GM12878 (cell line): Measurements from ENCODE around the gene NAP1L1. TPM values are rescaled to one million over a fixed set of nuclear protein-coding genes. Genes with fewer than 3 reads are reported as not detected.

ENCODE experiments used
- BCL11A ChIP-seq: IDR thresholded peaks from 2 replicates; pipeline ENCODE4 v1.6.1; 2011; ENCODE audit warnings: low read depth, low read length
- FOS ChIP-seq: IDR thresholded peaks from 3 replicates; pipeline ENCODE4 v1.6.1; 2011; ENCODE audit warnings: borderline replicate concordance; ENCODE audit not compliant: insufficient read length; ENCODE audit errors: extremely low read depth
- JUNB ChIP-seq: IDR thresholded peaks from 2 replicates; pipeline ENCODE4 v1.6.1; 2016; ENCODE audit warnings: antibody characterized with exemption, mild to moderate bottlenecking
- JUND ChIP-seq: IDR thresholded peaks from 2 replicates; pipeline ENCODE4 v1.6.1; 2012; ENCODE audit warnings: low read depth, mild to moderate bottlenecking, low read length, improper control_type of control experiment, moderate library complexity
- KDM1A ChIP-seq: fragments of 200-600 bp; sonication (generic); IDR thresholded peaks from 2 replicates; pipeline ENCODE4 v1.6.1; 2016; ENCODE audit warnings: borderline replicate concordance
- MTA3 ChIP-seq: IDR thresholded peaks from 2 replicates; pipeline ENCODE4 v1.6.1; 2012; ENCODE audit warnings: low read length, inconsistent platforms, borderline replicate concordance
- NFYA ChIP-seq: IDR thresholded peaks from 2 replicates; pipeline ENCODE4 v1.6.1; 2011; ENCODE audit warnings: low read depth, mild to moderate bottlenecking, low read length, improper control_type of control experiment, borderline replicate concordance
- NR2F1 ChIP-seq: fragments of 450-650 bp; conservative IDR thresholded peaks from 2 replicates; pipeline ENCODE4 v1.6.1; 2017; ENCODE audit warnings: mild to moderate bottlenecking
- PML ChIP-seq: IDR thresholded peaks from 2 replicates; pipeline ENCODE4 v1.6.1; 2012; ENCODE audit warnings: low read length, inconsistent platforms
- RAD21 ChIP-seq: IDR thresholded peaks from 2 replicates; pipeline ENCODE4 v1.6.1; 2011; ENCODE audit warnings: mild to moderate bottlenecking, low read depth, low read length, moderate library complexity; ENCODE audit not compliant: insufficient read depth
- RELA ChIP-seq: fragments of 450-650 bp; IDR thresholded peaks from 2 replicates; pipeline ENCODE4 v1.8.0; 2014; ENCODE audit warnings: borderline replicate concordance; ENCODE audit not compliant: partially characterized antibody
- SPI1 ChIP-seq: IDR thresholded peaks from 2 replicates; pipeline ENCODE4 v1.6.1; 2011; ENCODE audit warnings: low read depth, mild to moderate bottlenecking, low read length, moderate library complexity, borderline replicate concordance; ENCODE audit not compliant: insufficient read depth
- SREBF1 ChIP-seq: IDR thresholded peaks from 2 replicates; pipeline ENCODE4 v1.6.1; 2012; ENCODE audit warnings: mild to moderate bottlenecking, low read length
- TBL1XR1 ChIP-seq: IDR thresholded peaks from 2 replicates; pipeline ENCODE4 v1.6.1; 2012; ENCODE audit warnings: low read depth, low read length, improper control_type of control experiment
- ZNF274 ChIP-seq: IDR thresholded peaks from one replicate; pipeline ENCODE4 v1.8.0; 2011; ENCODE audit not compliant: insufficient read length, insufficient read depth
- polyA plus RNA-seq, 11 experiments: library from polyadenylated mRNA; depleted of rRNA in 4 of 11; unstranded in 6 of 11; stranded (reverse) in 5 of 11; fragments of >200 nt; fragmentation: Nextera tagmentation in 4 of 11; fragmentation: Illumina TruSeq in 1 of 11; extraction: Ambion mirVana in 4 of 11; extraction: Trizol in 1 of 11; gene quantifications; 1 replicate in 1 of 11; 2 replicates in 10 of 11; pipeline versions ENCODE4 v1.2.1 to v1.2.3, GENCODE V29; 2011 to 2016; ENCODE audit warnings: inconsistent platforms in 2 of 11, missing spikeins in 2 of 11, low read depth in 1 of 11
- total RNA-seq, 4 experiments: library from RNA; depleted of rRNA in 3 of 4; stranded (reverse); fragments of >200 nt in 3 of 4; fragmentation: Illumina TruSeq in 1 of 4; extraction: Trizol in 1 of 4; gene quantifications; 2 replicates each; pipeline versions ENCODE4 v1.2.1 to v1.2.3, GENCODE V29; 2013 to 2021
- TF ChIP-seq, protein P1 (sequence below): IDR thresholded peaks from 2 replicates; pipeline ENCODE4 v1.6.1; 2012; ENCODE audit warnings: improper control_type of control experiment, low read depth, low read length; ENCODE audit not compliant: insufficient replicate concordance
- TF ChIP-seq, protein P2 (sequence below): fragments of 450-650 bp; IDR thresholded peaks from 2 replicates; pipeline ENCODE4 v1.6.1; 2014; ENCODE audit warnings: mild to moderate bottlenecking
- TF ChIP-seq, protein P3 (sequence below): fragments of 450-650 bp; IDR thresholded peaks from 2 replicates; pipeline ENCODE4 v1.6.1; 2017; ENCODE audit warnings: low read depth, mild to moderate bottlenecking, moderate library complexity
- TF ChIP-seq, protein P4 (sequence below): IDR thresholded peaks from 2 replicates; pipeline ENCODE4 v1.6.1; 2012; ENCODE audit warnings: low read depth, low read length, improper control_type of control experiment

The NAP1L1 gene
- total and polyA plus RNA-seq, 10 of the 15 experiments (the other 5 are each of a cell fraction or from before 2014, with no cell fraction given) = 256 to 1,036 (median 536) TPM

DNA sequence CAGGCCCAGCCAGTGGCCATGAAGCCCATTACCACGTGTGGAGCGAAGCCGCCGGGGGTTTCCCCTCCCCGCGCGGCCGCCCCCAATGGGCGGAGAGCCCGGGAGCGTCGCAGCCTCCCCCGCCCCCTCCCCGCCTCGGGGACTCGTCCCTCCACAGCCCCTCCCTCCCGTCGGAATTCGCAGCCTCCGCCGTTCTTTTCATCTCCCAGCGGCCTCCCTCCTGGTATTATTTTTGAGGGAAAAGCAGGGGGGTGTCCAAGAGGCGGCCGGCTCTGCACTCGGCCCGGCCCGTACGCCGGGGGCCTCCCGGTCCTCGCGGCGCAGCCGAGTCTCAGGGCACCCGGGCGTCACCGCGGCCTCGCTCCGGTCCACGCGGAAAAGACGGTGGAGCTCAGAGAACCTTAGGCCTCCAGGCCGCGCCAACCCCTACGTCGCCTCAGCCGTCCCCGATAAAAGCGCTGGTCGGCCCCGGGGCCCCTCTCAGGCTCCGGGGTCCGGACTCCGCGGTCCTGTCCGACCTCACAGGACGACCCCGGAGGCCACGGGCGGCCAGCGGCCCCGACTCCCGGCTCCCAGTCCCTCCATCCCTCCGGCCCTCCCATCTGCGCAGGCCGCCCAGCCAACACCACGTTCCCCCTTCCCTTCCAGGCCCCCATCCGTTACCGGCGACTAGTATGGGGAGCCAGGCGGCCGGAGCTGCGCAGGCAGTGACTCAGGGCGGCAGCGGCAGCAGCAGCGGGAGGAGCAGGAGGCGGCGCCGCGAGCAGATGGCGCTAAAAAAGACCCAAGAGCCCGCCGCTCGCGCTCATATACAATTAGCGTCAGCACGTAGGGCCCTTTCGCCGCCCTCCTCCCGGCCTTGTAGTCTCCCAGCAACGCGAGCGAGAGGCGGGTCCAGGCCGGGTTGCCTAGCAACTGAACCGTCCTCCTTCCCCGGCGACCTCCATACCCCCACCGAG is at the start of gene NAP1L1 (continued):
- TF ChIP-seq, protein P1, sequence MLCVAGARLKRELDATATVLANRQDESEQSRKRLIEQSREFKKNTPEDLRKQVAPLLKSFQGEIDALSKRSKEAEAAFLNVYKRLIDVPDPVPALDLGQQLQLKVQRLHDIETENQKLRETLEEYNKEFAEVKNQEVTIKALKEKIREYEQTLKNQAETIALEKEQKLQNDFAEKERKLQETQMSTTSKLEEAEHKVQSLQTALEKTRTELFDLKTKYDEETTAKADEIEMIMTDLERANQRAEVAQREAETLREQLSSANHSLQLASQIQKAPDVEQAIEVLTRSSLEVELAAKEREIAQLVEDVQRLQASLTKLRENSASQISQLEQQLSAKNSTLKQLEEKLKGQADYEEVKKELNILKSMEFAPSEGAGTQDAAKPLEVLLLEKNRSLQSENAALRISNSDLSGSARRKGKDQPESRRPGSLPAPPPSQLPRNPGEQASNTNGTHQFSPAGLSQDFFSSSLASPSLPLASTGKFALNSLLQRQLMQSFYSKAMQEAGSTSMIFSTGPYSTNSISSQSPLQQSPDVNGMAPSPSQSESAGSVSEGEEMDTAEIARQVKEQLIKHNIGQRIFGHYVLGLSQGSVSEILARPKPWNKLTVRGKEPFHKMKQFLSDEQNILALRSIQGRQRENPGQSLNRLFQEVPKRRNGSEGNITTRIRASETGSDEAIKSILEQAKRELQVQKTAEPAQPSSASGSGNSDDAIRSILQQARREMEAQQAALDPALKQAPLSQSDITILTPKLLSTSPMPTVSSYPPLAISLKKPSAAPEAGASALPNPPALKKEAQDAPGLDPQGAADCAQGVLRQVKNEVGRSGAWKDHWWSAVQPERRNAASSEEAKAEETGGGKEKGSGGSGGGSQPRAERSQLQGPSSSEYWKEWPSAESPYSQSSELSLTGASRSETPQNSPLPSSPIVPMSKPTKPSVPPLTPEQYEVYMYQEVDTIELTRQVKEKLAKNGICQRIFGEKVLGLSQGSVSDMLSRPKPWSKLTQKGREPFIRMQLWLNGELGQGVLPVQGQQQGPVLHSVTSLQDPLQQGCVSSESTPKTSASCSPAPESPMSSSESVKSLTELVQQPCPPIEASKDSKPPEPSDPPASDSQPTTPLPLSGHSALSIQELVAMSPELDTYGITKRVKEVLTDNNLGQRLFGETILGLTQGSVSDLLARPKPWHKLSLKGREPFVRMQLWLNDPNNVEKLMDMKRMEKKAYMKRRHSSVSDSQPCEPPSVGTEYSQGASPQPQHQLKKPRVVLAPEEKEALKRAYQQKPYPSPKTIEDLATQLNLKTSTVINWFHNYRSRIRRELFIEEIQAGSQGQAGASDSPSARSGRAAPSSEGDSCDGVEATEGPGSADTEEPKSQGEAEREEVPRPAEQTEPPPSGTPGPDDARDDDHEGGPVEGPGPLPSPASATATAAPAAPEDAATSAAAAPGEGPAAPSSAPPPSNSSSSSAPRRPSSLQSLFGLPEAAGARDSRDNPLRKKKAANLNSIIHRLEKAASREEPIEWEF = no peak
- TF ChIP-seq KDM1A (no peak), FOS (no peak), NR2F1 (peak; percentile 21; the same call in 1 of the 2 replicates), NFYA (no peak), TBL1XR1 (peak; percentile 27; the same call in 1 of the 2 replicates), SREBF1 (no peak), MTA3 (no peak), RAD21 (no peak), BCL11A (0 out of 2 replicates have a peak, but pooled peaks have one; percentile 22), JUND (no peak), ZNF274 (no peak), RELA (no peak), JUNB (no peak), SPI1 (no peak), PML (peak; percentile 88)
- TF ChIP-seq, protein P2, sequence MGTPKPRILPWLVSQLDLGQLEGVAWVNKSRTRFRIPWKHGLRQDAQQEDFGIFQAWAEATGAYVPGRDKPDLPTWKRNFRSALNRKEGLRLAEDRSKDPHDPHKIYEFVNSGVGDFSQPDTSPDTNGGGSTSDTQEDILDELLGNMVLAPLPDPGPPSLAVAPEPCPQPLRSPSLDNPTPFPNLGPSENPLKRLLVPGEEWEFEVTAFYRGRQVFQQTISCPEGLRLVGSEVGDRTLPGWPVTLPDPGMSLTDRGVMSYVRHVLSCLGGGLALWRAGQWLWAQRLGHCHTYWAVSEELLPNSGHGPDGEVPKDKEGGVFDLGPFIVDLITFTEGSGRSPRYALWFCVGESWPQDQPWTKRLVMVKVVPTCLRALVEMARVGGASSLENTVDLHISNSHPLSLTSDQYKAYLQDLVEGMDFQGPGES = no peak
- TF ChIP-seq, protein P3, sequence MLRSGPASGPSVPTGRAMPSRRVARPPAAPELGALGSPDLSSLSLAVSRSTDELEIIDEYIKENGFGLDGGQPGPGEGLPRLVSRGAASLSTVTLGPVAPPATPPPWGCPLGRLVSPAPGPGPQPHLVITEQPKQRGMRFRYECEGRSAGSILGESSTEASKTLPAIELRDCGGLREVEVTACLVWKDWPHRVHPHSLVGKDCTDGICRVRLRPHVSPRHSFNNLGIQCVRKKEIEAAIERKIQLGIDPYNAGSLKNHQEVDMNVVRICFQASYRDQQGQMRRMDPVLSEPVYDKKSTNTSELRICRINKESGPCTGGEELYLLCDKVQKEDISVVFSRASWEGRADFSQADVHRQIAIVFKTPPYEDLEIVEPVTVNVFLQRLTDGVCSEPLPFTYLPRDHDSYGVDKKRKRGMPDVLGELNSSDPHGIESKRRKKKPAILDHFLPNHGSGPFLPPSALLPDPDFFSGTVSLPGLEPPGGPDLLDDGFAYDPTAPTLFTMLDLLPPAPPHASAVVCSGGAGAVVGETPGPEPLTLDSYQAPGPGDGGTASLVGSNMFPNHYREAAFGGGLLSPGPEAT = 0 out of 2 replicates have a peak, but pooled peaks have one; percentile 2
- TF ChIP-seq, protein P4, sequence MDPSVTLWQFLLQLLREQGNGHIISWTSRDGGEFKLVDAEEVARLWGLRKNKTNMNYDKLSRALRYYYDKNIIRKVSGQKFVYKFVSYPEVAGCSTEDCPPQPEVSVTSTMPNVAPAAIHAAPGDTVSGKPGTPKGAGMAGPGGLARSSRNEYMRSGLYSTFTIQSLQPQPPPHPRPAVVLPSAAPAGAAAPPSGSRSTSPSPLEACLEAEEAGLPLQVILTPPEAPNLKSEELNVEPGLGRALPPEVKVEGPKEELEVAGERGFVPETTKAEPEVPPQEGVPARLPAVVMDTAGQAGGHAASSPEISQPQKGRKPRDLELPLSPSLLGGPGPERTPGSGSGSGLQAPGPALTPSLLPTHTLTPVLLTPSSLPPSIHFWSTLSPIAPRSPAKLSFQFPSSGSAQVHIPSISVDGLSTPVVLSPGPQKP = no peak
